GM12801 (cell line): Measurements from ENCODE around the gene MKI67.

ENCODE experiments used
- TF ChIP-seq, protein P1 (sequence below): IDR thresholded peaks from one replicate; pipeline ENCODE4 v1.5.1; 2011; ENCODE audit warnings: control low read depth; ENCODE audit not compliant: insufficient read length; ENCODE audit errors: extremely low read depth

MKI67 gene

DNA sequence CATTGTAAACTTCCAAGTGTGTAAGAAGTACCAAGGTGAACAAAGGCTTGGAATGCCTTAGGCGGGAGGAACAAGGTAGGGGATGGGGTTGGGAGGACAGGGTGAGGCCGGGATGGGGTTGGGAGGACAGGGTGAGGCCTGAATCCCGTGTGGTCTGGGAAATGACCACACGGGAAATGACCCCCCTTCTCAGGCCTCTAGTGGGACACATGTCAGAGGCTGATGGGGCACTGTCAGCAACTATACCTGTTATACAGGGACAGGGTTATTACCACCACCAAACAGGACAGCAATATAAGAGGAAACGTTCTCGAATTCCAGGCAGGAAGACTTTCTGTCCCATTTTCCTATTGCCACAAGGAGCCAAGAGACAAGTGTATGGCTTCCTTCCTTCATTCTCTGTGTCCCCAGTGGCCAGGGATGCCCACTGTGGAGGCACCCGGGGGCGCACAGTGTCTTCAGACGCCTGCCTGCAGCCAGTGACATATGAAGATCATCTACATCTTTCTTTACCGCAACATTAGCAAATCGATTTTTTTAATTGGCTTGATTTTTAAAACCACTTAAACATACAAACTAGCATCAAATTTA, 1.3 kb downstream of the MKI67 start:
- TF ChIP-seq, protein P1, sequence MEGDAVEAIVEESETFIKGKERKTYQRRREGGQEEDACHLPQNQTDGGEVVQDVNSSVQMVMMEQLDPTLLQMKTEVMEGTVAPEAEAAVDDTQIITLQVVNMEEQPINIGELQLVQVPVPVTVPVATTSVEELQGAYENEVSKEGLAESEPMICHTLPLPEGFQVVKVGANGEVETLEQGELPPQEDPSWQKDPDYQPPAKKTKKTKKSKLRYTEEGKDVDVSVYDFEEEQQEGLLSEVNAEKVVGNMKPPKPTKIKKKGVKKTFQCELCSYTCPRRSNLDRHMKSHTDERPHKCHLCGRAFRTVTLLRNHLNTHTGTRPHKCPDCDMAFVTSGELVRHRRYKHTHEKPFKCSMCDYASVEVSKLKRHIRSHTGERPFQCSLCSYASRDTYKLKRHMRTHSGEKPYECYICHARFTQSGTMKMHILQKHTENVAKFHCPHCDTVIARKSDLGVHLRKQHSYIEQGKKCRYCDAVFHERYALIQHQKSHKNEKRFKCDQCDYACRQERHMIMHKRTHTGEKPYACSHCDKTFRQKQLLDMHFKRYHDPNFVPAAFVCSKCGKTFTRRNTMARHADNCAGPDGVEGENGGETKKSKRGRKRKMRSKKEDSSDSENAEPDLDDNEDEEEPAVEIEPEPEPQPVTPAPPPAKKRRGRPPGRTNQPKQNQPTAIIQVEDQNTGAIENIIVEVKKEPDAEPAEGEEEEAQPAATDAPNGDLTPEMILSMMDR: no peak

DNA sequence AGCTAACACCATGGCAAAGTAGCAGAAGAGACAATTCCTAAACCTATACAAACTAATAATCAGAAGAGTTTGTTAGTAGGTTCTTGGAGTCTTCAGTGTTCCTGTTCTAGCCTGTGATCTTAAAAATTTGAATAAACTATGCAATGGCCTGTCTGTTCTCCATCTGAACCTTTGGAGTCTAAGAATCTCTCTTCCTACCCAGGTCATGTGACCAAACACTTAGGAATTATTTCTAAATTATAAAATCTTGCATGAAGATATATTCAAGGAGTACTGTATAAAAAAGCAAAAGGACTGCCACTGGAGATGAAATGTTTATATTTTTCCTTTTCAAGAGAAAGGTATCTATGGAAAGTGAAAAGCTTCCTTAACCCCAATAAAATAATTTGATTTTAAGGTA, 2.4 kb downstream of the MKI67 start:
- TF ChIP-seq, protein P1: no peak

DNA sequence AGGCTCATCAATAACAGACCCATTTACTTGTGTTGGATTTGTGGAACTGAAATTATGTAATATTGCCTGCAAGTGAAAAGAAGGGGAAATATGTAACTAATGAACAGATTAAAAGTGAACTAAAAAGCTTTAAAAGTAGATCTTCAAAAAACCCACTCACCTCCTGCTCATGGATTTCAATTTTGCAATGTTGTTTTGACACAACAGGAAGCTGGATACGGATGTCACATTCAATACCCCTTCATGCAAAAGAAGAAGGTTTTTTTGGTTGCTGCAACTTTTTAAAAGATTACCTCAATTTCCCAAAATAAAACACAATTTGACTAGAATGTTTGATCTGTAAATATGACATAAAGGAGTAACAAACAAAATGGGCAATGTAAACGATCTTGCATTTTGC, 3.3 kb downstream of the MKI67 start:
- TF ChIP-seq, protein P1: no peak

DNA sequence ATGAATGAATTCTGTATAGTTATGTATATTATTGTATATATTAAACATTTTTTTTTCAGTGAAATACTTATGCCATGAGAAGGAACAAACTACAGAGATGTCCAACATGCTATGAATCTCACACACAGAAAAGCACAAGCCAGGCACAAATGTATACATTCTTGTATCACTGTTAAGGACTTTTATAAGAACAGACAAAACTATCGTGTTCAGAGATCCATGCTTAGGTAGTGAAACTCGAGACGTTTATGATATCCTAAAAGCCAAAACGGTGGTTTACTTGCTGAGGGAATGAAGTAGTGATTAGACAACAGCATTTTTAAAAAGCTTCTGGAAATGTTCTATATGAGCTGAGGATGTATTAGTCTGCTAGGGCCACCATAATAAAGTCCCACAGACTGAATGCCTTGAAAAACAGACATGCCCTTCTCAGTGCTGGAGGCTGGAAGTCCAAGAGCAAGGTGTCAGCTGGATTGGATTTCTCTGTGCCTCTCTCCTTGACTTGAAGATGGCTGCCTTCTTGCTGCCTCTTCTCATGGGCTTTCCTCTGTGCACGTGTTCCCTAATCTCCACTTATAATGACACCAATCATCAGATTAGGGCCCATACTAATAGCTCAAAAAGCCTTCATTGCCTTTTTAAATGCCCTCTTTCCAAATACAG, 4.3 kb downstream of the MKI67 start:
- TF ChIP-seq, protein P1: no peak

DNA sequence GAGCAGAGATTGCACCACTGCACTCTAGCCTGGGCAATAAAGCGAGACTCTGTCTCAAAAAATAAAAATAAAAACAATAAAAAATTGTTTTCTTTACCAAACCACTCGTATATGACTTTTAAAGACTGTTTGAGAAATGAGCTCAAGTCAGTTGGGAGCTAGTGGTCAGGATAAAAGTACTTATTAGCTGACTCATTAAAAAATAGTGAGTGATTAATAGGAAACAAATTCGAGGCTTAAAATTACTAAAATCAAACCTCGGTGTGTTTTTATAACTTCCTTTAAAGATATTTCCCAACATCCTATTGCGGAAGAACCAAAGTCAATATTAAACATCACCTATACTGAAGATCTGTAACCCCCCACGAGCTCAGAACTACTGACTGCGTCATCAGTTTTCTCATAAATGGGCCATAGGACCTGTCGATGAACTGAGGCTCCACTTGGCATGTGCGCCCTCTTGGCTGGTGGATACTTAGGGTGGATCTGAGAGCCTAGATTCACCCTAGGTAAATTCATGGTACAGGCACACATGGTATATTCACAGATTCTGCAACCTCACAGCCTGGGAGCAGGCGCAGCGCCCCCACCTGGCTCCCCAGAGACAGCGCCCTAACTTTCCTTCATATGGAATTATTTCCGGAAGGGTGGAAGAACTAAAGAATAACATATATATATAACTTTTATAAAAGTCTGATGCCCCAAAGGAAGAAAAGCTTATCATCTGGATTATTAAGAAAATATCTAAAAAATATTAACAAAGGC, 9.2 kb downstream of the MKI67 start:
- TF ChIP-seq, protein P1: no peak

DNA sequence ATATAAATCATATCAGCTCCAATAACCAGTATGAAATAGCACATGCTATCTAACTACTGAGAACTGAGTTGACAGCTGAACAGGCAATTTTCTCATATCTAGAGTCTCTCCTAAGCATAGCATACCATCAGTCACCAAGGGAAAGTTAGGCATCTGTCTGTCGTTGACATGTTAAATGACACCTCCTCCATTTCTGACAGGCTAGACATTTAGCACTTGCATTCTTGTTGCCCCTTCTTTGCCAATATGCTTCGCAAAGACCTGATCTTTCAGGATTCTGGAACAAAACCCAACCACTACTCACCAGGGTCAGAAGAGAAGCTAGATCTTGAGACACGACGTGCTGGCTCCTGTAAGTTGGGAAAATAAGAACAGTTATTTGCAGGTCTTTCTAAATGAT, 10.0 kb downstream of the MKI67 start:
- TF ChIP-seq, protein P1: no peak

DNA sequence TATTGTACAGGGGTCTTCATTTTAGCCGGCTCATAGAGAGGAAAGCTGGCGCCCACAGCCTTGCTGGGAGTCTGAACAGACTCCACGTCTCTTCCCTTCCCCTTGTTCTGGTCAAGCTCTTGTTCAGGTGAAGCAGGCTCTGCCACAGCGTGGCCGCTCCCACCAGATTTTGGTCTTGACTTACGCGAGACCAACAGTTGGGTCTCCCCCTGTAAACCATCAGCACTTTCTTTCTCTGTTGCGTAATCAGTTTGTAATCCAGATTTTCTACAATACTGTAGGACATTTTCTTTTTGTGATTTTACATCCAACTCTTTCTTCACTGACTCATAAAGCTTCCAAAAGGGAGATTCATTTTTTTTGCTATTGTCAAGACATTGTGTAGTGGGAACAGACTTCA, 10.9 kb downstream of the MKI67 start:
- TF ChIP-seq, protein P1: no peak
